LNCaP clone FGC (cell line): ENCODE data around the gene IGBP1.

Experiments used
- DNase-seq: peaks from one replicate; pipeline ENCODE4 v3.0.0-alpha.2; 2011; ENCODE audit warnings: low read depth
- H3K4me3 ChIP-seq: 2 replicates; pipeline ENCODE4 v1.5.1; 2011; ENCODE audit warnings: mild to moderate bottlenecking, low read depth, low read length, control low read depth
- CTCF ChIP-seq: IDR thresholded peaks from 2 replicates; pipeline ENCODE4 v1.5.1; 2012; ENCODE audit warnings: mild to moderate bottlenecking; ENCODE audit not compliant: control insufficient read depth, insufficient read depth; ENCODE audit errors: extremely low read depth

IGBP1 gene

GRCh38 chrX:70166601-70167590 lies 33.6 kb downstream of the IGBP1 start:
- no peak for TF ChIP-seq CTCF
- H3K4me3 ChIP-seq: no peak overlapping the region
- DNase-seq: no peak

- peak; percentile 3; the same call in 1 of the 2 replicates for TF ChIP-seq CTCF
- H3K4me3 ChIP-seq: no peak overlapping the region
- peak; percentile 14 for DNase-seq
Observed at GRCh38 chrX:70168238-70169188, 35.3 kb downstream of the IGBP1 start.

- no peak for DNase-seq
- H3K4me3 ChIP-seq: no peak overlapping the region
- no peak for TF ChIP-seq CTCF
Observed at GRCh38 chrX:70169281-70169680, 36.0 kb downstream of the IGBP1 start.

GRCh38 chrX:70171624-70172023 lies 38.4 kb downstream of the IGBP1 start:
- DNase-seq: no peak
- H3K4me3 ChIP-seq: no peak overlapping the region
- TF ChIP-seq CTCF: no peak

- no peak overlapping the region for H3K4me3 ChIP-seq
- TF ChIP-seq CTCF: no peak
- no peak for DNase-seq
Observed at GRCh38 chrX:70172221-70172620, 39.0 kb downstream of the IGBP1 start.

- TF ChIP-seq CTCF: no peak
- no peak for DNase-seq
- H3K4me3 ChIP-seq: no peak overlapping the region
Observed at GRCh38 chrX:70172964-70173363, 39.7 kb downstream of the IGBP1 start.
